ENCODE data around the gene PDE6H. TPM values are rescaled to one million over a fixed set of nuclear protein-coding genes. Genes with fewer than 3 reads are reported as not detected.
A peak's percentile ranks its signal among the peaks of the same experiment; 100 is the strongest.

PDE6H gene
- total and polyA plus RNA-seq, 4 experiments from 2014 or later, result not detected

GRCh38 chr12:14931791-14932560 is 40.9 kb upstream of the PDE6H start:
- intact Hi-C loops (cut with micrococcal nuclease), result loop anchor here (10.0 kb wide), 1 partner anchor 207 kb away; no protein-coding TSS in a partner anchor
- peak overlapping the region in 2 of 7 donors; percentile 4 to 54 for H3K27ac Mint-ChIP-seq
- H3K36me3 Mint-ChIP-seq, result peaks cover 61 to 75% of the 10 kb centered on the region in 2 donors

DNA sequence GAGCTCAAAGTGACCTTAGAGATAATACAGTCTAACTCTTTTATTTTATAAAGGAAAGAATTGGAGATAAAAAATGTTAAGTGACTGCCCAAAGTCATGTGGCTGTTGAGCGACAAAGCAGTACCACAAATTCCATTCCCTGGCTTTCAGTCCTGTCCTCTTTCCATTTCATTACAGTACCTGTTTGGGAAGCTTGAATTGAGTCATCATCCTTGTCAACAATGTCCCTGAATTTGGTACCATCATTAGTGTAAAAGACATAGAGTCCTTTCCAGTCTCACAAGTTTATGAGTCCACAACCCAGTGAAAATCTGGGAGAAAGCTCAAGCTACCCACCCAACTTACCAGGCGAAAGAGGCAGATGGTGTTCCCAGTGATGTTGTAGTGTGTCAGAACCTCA is 38.3 kb upstream of the PDE6H start:
- intact Hi-C loops (cut with micrococcal nuclease), result loop anchor here (10.0 kb wide), 1 partner anchor 210 kb away; no protein-coding TSS in a partner anchor
- no peaks in the 10 kb centered on the region for H3K27me3 Mint-ChIP-seq
- peak overlapping the region in 1 of 7 donors; percentile 17 for H3K27ac Mint-ChIP-seq
- Histone ChIP-seq H3K27ac (ENCODE audit: low read depth, low read length) (no peak overlapping the region), H3K4me3 (ENCODE audit: low read length in 2 of 2) (no peak overlapping the region), H3K27me3 (ENCODE audit: insufficient read depth, low read length) (no peaks in the 10 kb centered on the region), H3K4me1 (ENCODE audit: insufficient read depth, low read length) (peaks cover 19% of the 10 kb centered on the region), H3K36me3 (ENCODE audit: insufficient read depth, low read length) (peaks cover 16% of the 10 kb centered on the region), H3K9me3 (ENCODE audit: control insufficient read depth in 1 of 2, low read length in 2 of 2) (no peaks in the 10 kb centered on the region)
- POLR2A ChIA-PET (ENCODE audit: partially characterized antibody), result interaction anchor here (1.9 kb wide), 1 partner anchor 14 kb away, joined by 8 read pairs; no protein-coding TSS in a partner anchor
- CTCF ChIA-PET (ENCODE audit: partially characterized antibody), result interaction anchor here (0.9 to 5.8 kb wide), 5 partner anchors 14 to 86 kb away, joined by 3 to 91 read pairs (median 4); no protein-coding TSS in a partner anchor
- H3K36me3 Mint-ChIP-seq, result peaks cover 57 to 81% of the 10 kb centered on the region in 2 donors
- H3K9me3 Mint-ChIP-seq, result peaks cover 0 to 3% (median 0%) of the 10 kb centered on the region in 8 donors
- DNase-seq, result no peak
- H3K4me1 Mint-ChIP-seq, result peaks cover 17 to 34% (median 25%) of the 10 kb centered on the region in 4 donors
- no peak overlapping the region for H3K4me3 Mint-ChIP-seq

More at GRCh38 chr12:14931791-14932560, 40.9 kb upstream of the PDE6H start:
- no peak for DNase-seq
- no peak overlapping the region for H3K27ac ChIP-seq (ENCODE audit: low read depth, low read length)
- H3K4me1 ChIP-seq (ENCODE audit: insufficient read depth, low read length), result no peaks in the 10 kb centered on the region
- H3K4me3 ChIP-seq (ENCODE audit: low read length in 2 of 2), result no peak overlapping the region
- ChIA-PET POLR2A (ENCODE audit: partially characterized antibody) (no interaction called here), CTCF (ENCODE audit: partially characterized antibody) (interaction anchor here (0.8 to 2.3 kb wide), 2 partner anchors 49 to 63 kb away, joined by 3 to 10 read pairs; no protein-coding TSS in a partner anchor)
- H3K36me3 ChIP-seq (ENCODE audit: insufficient read depth, low read length), result peaks cover 21% of the 10 kb centered on the region
- no peaks in the 10 kb centered on the region for H3K27me3 ChIP-seq (ENCODE audit: insufficient read depth, low read length)
- H3K9me3 ChIP-seq (ENCODE audit: control insufficient read depth in 1 of 2, low read length in 2 of 2), result no peaks in the 10 kb centered on the region
- peaks cover 1 to 13% (median 8%) of the 10 kb centered on the region in 4 donors for H3K4me1 Mint-ChIP-seq
- no peak overlapping the region for H3K4me3 Mint-ChIP-seq
- no peaks in the 10 kb centered on the region for H3K27me3 Mint-ChIP-seq
- peaks cover 0 to 2% (median 0%) of the 10 kb centered on the region in 8 donors for H3K9me3 Mint-ChIP-seq

GRCh38 chr12:14935031-14935430 is 37.8 kb upstream of the PDE6H start:
- H3K4me3 Mint-ChIP-seq, result no peak overlapping the region
- H3K27me3 Mint-ChIP-seq, result no peaks in the 10 kb centered on the region
- Histone ChIP-seq H3K9me3 (ENCODE audit: control insufficient read depth in 1 of 2, low read length in 2 of 2) (no peaks in the 10 kb centered on the region), H3K27me3 (ENCODE audit: insufficient read depth, low read length) (no peaks in the 10 kb centered on the region), H3K36me3 (ENCODE audit: insufficient read depth, low read length) (peaks cover 16% of the 10 kb centered on the region), H3K4me3 (ENCODE audit: low read length in 2 of 2) (no peak overlapping the region), H3K4me1 (ENCODE audit: insufficient read depth, low read length) (peaks cover 24% of the 10 kb centered on the region), H3K27ac (ENCODE audit: low read depth, low read length) (no peak overlapping the region)
- ChIA-PET POLR2A (ENCODE audit: partially characterized antibody) (interaction anchor here (1.9 to 4.3 kb wide), 2 partner anchors 14 to 19 kb away, joined by 8 to 19 read pairs; no protein-coding TSS in a partner anchor), CTCF (ENCODE audit: partially characterized antibody) (interaction anchor here (0.9 to 5.8 kb wide), 5 partner anchors 13 to 87 kb away, joined by 3 to 91 read pairs (median 7); no protein-coding TSS in a partner anchor)
- intact Hi-C loops (cut with micrococcal nuclease), result loop anchor here (5.0 to 10.0 kb wide), 2 partner anchors 210 to 287 kb away; partner anchors contain the start of gene RERG
- peaks cover 22 to 39% (median 31%) of the 10 kb centered on the region in 4 donors for H3K4me1 Mint-ChIP-seq
- no peak for DNase-seq
- H3K36me3 Mint-ChIP-seq, result peaks cover 61 to 86% of the 10 kb centered on the region in 2 donors
- peaks cover 0 to 5% (median 0%) of the 10 kb centered on the region in 8 donors for H3K9me3 Mint-ChIP-seq
- peak overlapping the region in 1 of 7 donors; percentile 17 for H3K27ac Mint-ChIP-seq

DNA sequence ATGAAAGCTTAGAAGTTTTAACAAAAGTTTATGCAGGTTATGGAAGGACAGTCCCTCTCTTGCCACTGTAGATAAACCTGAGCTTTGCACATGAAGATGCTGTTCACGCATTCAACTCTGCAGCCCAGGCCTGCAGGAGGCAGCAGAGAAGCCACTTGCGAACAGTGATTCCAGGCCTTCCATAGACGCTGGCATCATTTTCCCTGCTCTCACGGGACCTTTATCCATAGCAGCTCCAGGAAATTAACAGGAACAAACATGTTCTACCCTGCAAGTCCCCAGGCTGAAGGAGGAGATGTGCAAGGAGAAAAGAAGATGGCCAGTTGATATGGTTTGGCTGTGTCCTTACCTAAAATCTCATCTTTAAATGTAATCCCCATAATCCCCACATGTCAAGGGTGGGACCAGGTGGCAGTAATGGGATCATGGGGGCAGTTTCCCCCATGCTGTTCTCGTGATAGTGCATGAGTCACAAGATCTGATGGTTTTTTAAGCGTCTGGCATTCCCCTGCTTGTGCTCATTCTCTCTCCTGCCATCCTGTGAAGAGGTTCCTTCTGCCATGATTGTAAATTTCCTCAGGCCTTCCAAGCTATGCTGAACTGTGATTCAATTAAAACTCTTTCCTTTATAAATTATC is 36.5 kb upstream of the PDE6H start:
- peaks cover 57 to 88% of the 10 kb centered on the region in 2 donors for H3K36me3 Mint-ChIP-seq
- Histone ChIP-seq H3K4me1 (ENCODE audit: insufficient read depth, low read length) (peaks cover 24% of the 10 kb centered on the region), H3K27ac (ENCODE audit: low read depth, low read length) (no peak overlapping the region), H3K9me3 (ENCODE audit: control insufficient read depth in 1 of 2, low read length in 2 of 2) (no peaks in the 10 kb centered on the region), H3K36me3 (ENCODE audit: insufficient read depth, low read length) (peaks cover 23% of the 10 kb centered on the region), H3K4me3 (ENCODE audit: low read length in 2 of 2) (no peak overlapping the region), H3K27me3 (ENCODE audit: insufficient read depth, low read length) (no peaks in the 10 kb centered on the region)
- ChIA-PET POLR2A (ENCODE audit: partially characterized antibody) (interaction anchor here (1.1 to 8.0 kb wide), 9 partner anchors 11 to 679 kb away, joined by 3 to 82 read pairs (median 12); partner anchors contain the start of gene ARHGDIB), CTCF (ENCODE audit: partially characterized antibody) (interaction anchor here (0.6 to 5.8 kb wide), 28 partner anchors 9 to 131 kb away, joined by 3 to 91 read pairs (median 6); partner anchors contain the start of gene PDE6H)
- no peak overlapping the region for H3K4me3 Mint-ChIP-seq
- no peak for DNase-seq
- peak overlapping the region in 2 of 7 donors; percentile 31 to 48 for H3K27ac Mint-ChIP-seq
- no peaks in the 10 kb centered on the region for H3K27me3 Mint-ChIP-seq
- H3K9me3 Mint-ChIP-seq, result peaks cover 0 to 8% (median 0%) of the 10 kb centered on the region in 8 donors
- peaks cover 33 to 52% (median 41%) of the 10 kb centered on the region in 4 donors for H3K4me1 Mint-ChIP-seq
- intact Hi-C loops (cut with micrococcal nuclease), result loop anchor here (2.0 to 10.0 kb wide), 3 partner anchors 92 to 286 kb away; partner anchors contain the start of gene RERG

DNA sequence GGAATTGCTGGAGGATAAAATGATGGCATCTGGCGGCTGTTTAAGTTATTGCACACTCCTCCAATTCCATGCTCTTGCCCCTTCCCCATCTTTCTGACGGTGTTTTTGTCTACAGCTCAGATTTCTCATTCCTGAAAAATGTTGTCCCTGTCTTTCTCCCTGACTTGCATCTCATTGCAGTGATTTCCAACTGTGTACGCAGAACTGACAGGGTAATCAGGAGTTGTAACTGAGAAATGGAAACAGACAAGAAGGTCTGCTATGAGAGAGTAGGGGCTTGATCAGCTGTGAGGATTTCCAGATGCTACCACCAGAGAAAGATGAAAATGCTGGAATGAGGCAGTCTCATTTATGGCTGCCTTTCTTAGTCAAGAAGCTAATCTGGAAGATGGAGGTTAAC is 35.8 kb upstream of the PDE6H start:
- Mint-ChIP-seq H3K27me3 (no peaks in the 10 kb centered on the region), H3K4me3 (no peak overlapping the region), H3K9me3 (peaks cover 0 to 8% (median 0%) of the 10 kb centered on the region in 8 donors), H3K4me1 (peaks cover 33 to 54% (median 44%) of the 10 kb centered on the region in 4 donors), H3K27ac (peak overlapping the region in 5 of 7 donors; percentile 24 to 66 (median 59)), H3K36me3 (peaks cover 55 to 90% of the 10 kb centered on the region in 2 donors)
- no peaks in the 10 kb centered on the region for H3K27me3 ChIP-seq (ENCODE audit: insufficient read depth, low read length)
- H3K27ac ChIP-seq (ENCODE audit: low read depth, low read length), result no peak overlapping the region
- H3K36me3 ChIP-seq (ENCODE audit: insufficient read depth, low read length), result peaks cover 23% of the 10 kb centered on the region
- intact Hi-C loops (cut with micrococcal nuclease), result loop anchor here (1.0 to 10.0 kb wide), 5 partner anchors 24 to 285 kb away; partner anchors contain the start of genes ARHGDIB and RERG
- ChIA-PET POLR2A (ENCODE audit: partially characterized antibody) (interaction anchor here (1.3 to 8.0 kb wide), 9 partner anchors 10 to 679 kb away, joined by 3 to 82 read pairs (median 12); partner anchors contain the start of gene ARHGDIB), CTCF (ENCODE audit: partially characterized antibody) (interaction anchor here (1.1 to 5.8 kb wide), 29 partner anchors 8 to 132 kb away, joined by 3 to 91 read pairs (median 7); partner anchors contain the start of genes ARHGDIB and PDE6H)
- no peaks in the 10 kb centered on the region for H3K9me3 ChIP-seq (ENCODE audit: control insufficient read depth in 1 of 2, low read length in 2 of 2)
- H3K4me3 ChIP-seq (ENCODE audit: low read length in 2 of 2), result no peak overlapping the region
- DNase-seq, result no peak
- H3K4me1 ChIP-seq (ENCODE audit: insufficient read depth, low read length), result peaks cover 24% of the 10 kb centered on the region

DNA sequence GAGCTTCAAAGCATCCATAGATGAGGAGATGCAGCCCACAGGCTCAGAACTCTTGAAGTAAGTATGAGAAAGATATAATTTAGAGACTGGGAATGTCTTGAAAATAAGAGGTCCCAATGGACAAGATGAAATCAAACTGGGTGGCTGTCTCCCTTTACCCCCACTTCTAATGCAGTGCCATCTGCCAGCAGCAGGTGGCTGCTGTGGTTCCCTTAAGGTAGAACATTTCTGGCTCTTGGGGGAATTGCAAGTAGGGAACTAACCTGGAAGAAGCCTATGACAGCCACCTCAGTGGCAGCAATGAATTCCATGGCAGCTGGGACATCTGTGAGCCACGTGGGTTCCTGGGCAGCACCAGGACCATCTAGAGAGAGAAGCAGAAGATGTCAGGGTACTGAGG is 35.2 kb upstream of the PDE6H start:
- H3K27me3 ChIP-seq (ENCODE audit: insufficient read depth, low read length), result no peaks in the 10 kb centered on the region
- H3K4me3 Mint-ChIP-seq, result peak overlapping the region in 3 of 8 donors; percentile 7 to 20 (median 13)
- intact Hi-C loops (cut with micrococcal nuclease), result loop anchor here (1.0 to 10.0 kb wide), 5 partner anchors 24 to 285 kb away; partner anchors contain the start of genes ARHGDIB and RERG
- ChIA-PET CTCF (ENCODE audit: partially characterized antibody) (interaction anchor here (1.0 to 5.8 kb wide), 31 partner anchors 8 to 168 kb away, joined by 3 to 91 read pairs (median 6); partner anchors contain the start of genes ARHGDIB and PDE6H), POLR2A (ENCODE audit: partially characterized antibody) (interaction anchor here (0.6 to 8.0 kb wide), 13 partner anchors 9 to 680 kb away, joined by 3 to 82 read pairs (median 6); partner anchors contain the start of genes ARHGDIB and PDE6H)
- peaks cover 0 to 8% (median 0%) of the 10 kb centered on the region in 8 donors for H3K9me3 Mint-ChIP-seq
- peaks cover 23% of the 10 kb centered on the region for H3K36me3 ChIP-seq (ENCODE audit: insufficient read depth, low read length)
- H3K36me3 Mint-ChIP-seq, result peaks cover 55 to 90% of the 10 kb centered on the region in 2 donors
- H3K4me1 ChIP-seq (ENCODE audit: insufficient read depth, low read length), result peaks cover 24% of the 10 kb centered on the region
- DNase-seq, result peak in 1 of 5 donors; percentile 45
- no peaks in the 10 kb centered on the region for H3K9me3 ChIP-seq (ENCODE audit: control insufficient read depth in 1 of 2, low read length in 2 of 2)
- peak overlapping the region; percentile 6 to 82 (median 65) for H3K27ac Mint-ChIP-seq
- no peak overlapping the region for H3K4me3 ChIP-seq (ENCODE audit: low read length in 2 of 2)
- H3K27me3 Mint-ChIP-seq, result no peaks in the 10 kb centered on the region
- H3K27ac ChIP-seq (ENCODE audit: low read depth, low read length), result no peak overlapping the region
- H3K4me1 Mint-ChIP-seq, result peaks cover 33 to 59% (median 48%) of the 10 kb centered on the region in 4 donors
